Uterus (tissue), 4 donors: Measurements from ENCODE around the gene CHAF1A. TPM values are rescaled to one million over a fixed set of nuclear protein-coding genes. Genes with fewer than 3 reads are reported as not detected.

Experiments
- DNase-seq, 2 donors: peaks; one replicate each; pipeline ENCODE4 v3.0.0-alpha.2; 2019 to 2020
- H3K27ac ChIP-seq, 2 donors: fragments of 200-600 bp; sonication (generic); 1 replicate in 1 of 2; 2 replicates in 1 of 2; pipeline ENCODE4 v1.5.1; 2016 to 2018
- H3K27me3 ChIP-seq, 2 donors: fragments of 200-600 bp; sonication (generic); one replicate each; pipeline ENCODE4 v1.5.1; 2018 to 2019; ENCODE audit warnings: control low read depth in 1 of 2
- H3K36me3 ChIP-seq, 2 donors: fragments of 200-600 bp; sonication (generic); one replicate each; pipeline ENCODE4 v1.5.1; 2019; ENCODE audit warnings: control low read depth in 1 of 2
- H3K4me1 ChIP-seq, 2 donors: fragments of 200-600 bp; sonication (generic); one replicate each; pipeline ENCODE4 v1.5.1; 2018 to 2019; ENCODE audit warnings: control low read depth in 1 of 2
- H3K4me3 ChIP-seq, 2 donors: fragments of 200-600 bp; sonication (generic); 1 replicate in 1 of 2; 2 replicates in 1 of 2; pipeline ENCODE4 v1.5.1; 2018 to 2019; ENCODE audit warnings: mild to moderate bottlenecking in 1 of 2
- H3K9me3 ChIP-seq, 2 donors: fragments of 200-600 bp; sonication (generic); one replicate each; pipeline ENCODE4 v1.5.1; 2019; ENCODE audit warnings: control low read depth in 1 of 2
- CTCF ChIP-seq, 4 experiments: fragments of 200-600 bp in 2 of 4; fragments of 450-650 bp in 2 of 4; sonication (generic) in 2 of 4; IDR thresholded peaks; one replicate each; pipeline ENCODE4 v1.5.1; 2016 to 2019; ENCODE audit warnings: antibody characterized with exemption in 4 of 4, mild to moderate bottlenecking in 2 of 4, moderate library complexity in 1 of 4
- POLR2A ChIP-seq, 2 donors: fragments of 450-650 bp; IDR thresholded peaks; one replicate each; pipeline ENCODE4 v1.6.1; 2016; ENCODE audit warnings: antibody characterized with exemption in 2 of 2, mild to moderate bottlenecking in 1 of 2, moderate library complexity in 1 of 2
- intact Hi-C: fragments of 100-400 bp; cut with DNase I; formaldehyde crosslinking; loops from one replicate; pipeline ENCODE4 v1.15.1; 2023; ENCODE audit warnings: low total_unique reads
- total RNA-seq, 4 donors: library from RNA; depleted of rRNA in 3 of 4; stranded (reverse); fragments of >200 nt in 3 of 4; gene quantifications; one replicate each; pipeline versions ENCODE4 v1.1.0 to v1.2.4, GENCODE V29; 2014 to 2023
- donor health status: DM: yes; HTN: yes; CAD: no.

The CHAF1A gene
- 10 to 100 TPM in 1 of 4 donors, 1 to 10 TPM in 2, under 1 TPM in 1; 0.59 to 12.9 (median 8.0) TPM for total RNA-seq

- TF ChIP-seq POLR2A (IDR thresholded peaks at IDR 0.05): peak; percentile 55 to 86
- TF ChIP-seq CTCF (IDR thresholded peaks at IDR 0.05): peak in 2 of 4 experiments; percentile 6 to 45
- H3K27ac ChIP-seq: peak within 1 kb of the TSS; percentile 86 to 91
- no peaks in the 10 kb centered on the region for H3K9me3 ChIP-seq
- no peaks in the 10 kb centered on the region for H3K36me3 ChIP-seq
- H3K4me3 ChIP-seq: peak within 1 kb of the TSS; percentile 25 to 67
- peaks cover 3 to 17% of the 10 kb centered on the region in 2 donors for H3K4me1 ChIP-seq
- no peaks in the 10 kb centered on the region for H3K27me3 ChIP-seq
- intact Hi-C loops: no loop called here
- peak; percentile 99 to 100 for DNase-seq
Observed at GRCh38 chr19:4402171-4403004, at the start of gene CHAF1A. Gene CHAF1A, plus strand, starts transcription at chr19:4402640. Its CDS starts 123 bp downstream, at chr19:4402763.

- Histone ChIP-seq H3K36me3 (no peaks in the 10 kb centered on the region), H3K27ac (no peak overlapping the region), H3K4me1 (no peaks in the 10 kb centered on the region), H3K4me3 (no peak overlapping the region), H3K27me3 (no peaks in the 10 kb centered on the region), H3K9me3 (no peaks in the 10 kb centered on the region)
- intact Hi-C loops: loop anchor here (10.0 kb wide), 1 partner anchor 88 kb away; no protein-coding TSS in a partner anchor
- TF ChIP-seq POLR2A (IDR thresholded peaks at IDR 0.05): no peak
- peak; percentile 38 to 86 (median 58) for TF ChIP-seq CTCF (IDR thresholded peaks at IDR 0.05)
- DNase-seq: peak in 1 of 2 donors; percentile 57
Observed at GRCh38 chr19:4352701-4353121, 49.7 kb upstream of the CHAF1A start.

GRCh38 chr19:4354282-4354681 is 48.2 kb upstream of the CHAF1A start:
- intact Hi-C loops: loop anchor here (10.0 kb wide), 1 partner anchor 89 kb away; no protein-coding TSS in a partner anchor
- Histone ChIP-seq H3K27ac (no peak overlapping the region), H3K9me3 (no peaks in the 10 kb centered on the region), H3K4me3 (no peak overlapping the region), H3K4me1 (no peaks in the 10 kb centered on the region), H3K27me3 (no peaks in the 10 kb centered on the region), H3K36me3 (no peaks in the 10 kb centered on the region)
- TF ChIP-seq POLR2A (IDR thresholded peaks at IDR 0.05) (no peak), CTCF (IDR thresholded peaks at IDR 0.05) (no peak)
- DNase-seq: no peak

GRCh38 chr19:4354897-4355296 is 47.5 kb upstream of the CHAF1A start:
- no peaks in the 10 kb centered on the region for H3K9me3 ChIP-seq
- no peaks in the 10 kb centered on the region for H3K36me3 ChIP-seq
- no peak for DNase-seq
- intact Hi-C loops: loop anchor here (10.0 kb wide), 1 partner anchor 90 kb away; no protein-coding TSS in a partner anchor
- no peak for TF ChIP-seq POLR2A (IDR thresholded peaks at IDR 0.05)
- no peak for TF ChIP-seq CTCF (IDR thresholded peaks at IDR 0.05)
- no peaks in the 10 kb centered on the region for H3K27me3 ChIP-seq
- no peaks in the 10 kb centered on the region for H3K4me1 ChIP-seq
- no peak overlapping the region for H3K27ac ChIP-seq
- no peak overlapping the region for H3K4me3 ChIP-seq
